ENCODE data around the gene AQP6. TPM values are rescaled to one million over a fixed set of nuclear protein-coding genes. Genes with fewer than 3 reads are reported as not detected.

Gene AQP6
- total RNA-seq, 1 experiment from 2014 or later: 0.31 TPM

GRCh38 chr12:49976557-49976956, 3.8 kb downstream of the AQP6 start:
- DNase-seq (ENCODE audit: low read depth, low spot score) (no peak), ATAC-seq (no peak)
- H3K9me3 ChIP-seq (ENCODE audit: control insufficient read depth, insufficient read depth, low read depth, low read length): no peaks in the 10 kb centered on the region
- in situ Hi-C loops (cut with HindIII; ENCODE audit: low pct_unique_long_range_greater_than_20kb, low sequenced_read_pairs): no loop called here
- no peak overlapping the region for H3K4me3 ChIP-seq (ENCODE audit: low read depth in 2 of 2, low read length in 2 of 2)
- BruUV-seq (replicated peaks): no TSS peak
- ChIA-PET CTCF (no interaction called here), POLR2A (no interaction called here)
- H3K27ac ChIP-seq (ENCODE audit: low read length): no peak overlapping the region
- H3K27me3 ChIP-seq (ENCODE audit: control insufficient read depth, insufficient read depth, low read length): no peaks in the 10 kb centered on the region
- no peaks in the 10 kb centered on the region for H3K36me3 ChIP-seq (ENCODE audit: control insufficient read depth, insufficient read depth, low read length)
- peaks cover 12% of the 10 kb centered on the region; the same call in 1 of the 2 replicates for H3K4me1 ChIP-seq (ENCODE audit: control insufficient read depth, insufficient read depth, low read length)
- TF ChIP-seq SIN3A (IDR thresholded peaks at IDR 0.05; ENCODE audit: borderline replicate concordance, insufficient read depth, low read depth, low read length) (no peak), POLR2AphosphoS5 (IDR thresholded peaks at IDR 0.05; ENCODE audit: low read depth, low read length) (no peak), TCF7L2 (IDR thresholded peaks at IDR 0.05; ENCODE audit: low read depth, low read length) (no peak)
- TF ChIP-seq, protein P1, sequence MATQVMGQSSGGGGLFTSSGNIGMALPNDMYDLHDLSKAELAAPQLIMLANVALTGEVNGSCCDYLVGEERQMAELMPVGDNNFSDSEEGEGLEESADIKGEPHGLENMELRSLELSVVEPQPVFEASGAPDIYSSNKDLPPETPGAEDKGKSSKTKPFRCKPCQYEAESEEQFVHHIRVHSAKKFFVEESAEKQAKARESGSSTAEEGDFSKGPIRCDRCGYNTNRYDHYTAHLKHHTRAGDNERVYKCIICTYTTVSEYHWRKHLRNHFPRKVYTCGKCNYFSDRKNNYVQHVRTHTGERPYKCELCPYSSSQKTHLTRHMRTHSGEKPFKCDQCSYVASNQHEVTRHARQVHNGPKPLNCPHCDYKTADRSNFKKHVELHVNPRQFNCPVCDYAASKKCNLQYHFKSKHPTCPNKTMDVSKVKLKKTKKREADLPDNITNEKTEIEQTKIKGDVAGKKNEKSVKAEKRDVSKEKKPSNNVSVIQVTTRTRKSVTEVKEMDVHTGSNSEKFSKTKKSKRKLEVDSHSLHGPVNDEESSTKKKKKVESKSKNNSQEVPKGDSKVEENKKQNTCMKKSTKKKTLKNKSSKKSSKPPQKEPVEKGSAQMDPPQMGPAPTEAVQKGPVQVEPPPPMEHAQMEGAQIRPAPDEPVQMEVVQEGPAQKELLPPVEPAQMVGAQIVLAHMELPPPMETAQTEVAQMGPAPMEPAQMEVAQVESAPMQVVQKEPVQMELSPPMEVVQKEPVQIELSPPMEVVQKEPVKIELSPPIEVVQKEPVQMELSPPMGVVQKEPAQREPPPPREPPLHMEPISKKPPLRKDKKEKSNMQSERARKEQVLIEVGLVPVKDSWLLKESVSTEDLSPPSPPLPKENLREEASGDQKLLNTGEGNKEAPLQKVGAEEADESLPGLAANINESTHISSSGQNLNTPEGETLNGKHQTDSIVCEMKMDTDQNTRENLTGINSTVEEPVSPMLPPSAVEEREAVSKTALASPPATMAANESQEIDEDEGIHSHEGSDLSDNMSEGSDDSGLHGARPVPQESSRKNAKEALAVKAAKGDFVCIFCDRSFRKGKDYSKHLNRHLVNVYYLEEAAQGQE (IDR thresholded peaks at IDR 0.05; ENCODE audit: insufficient read depth in 1 of 2, low read depth in 2 of 2, low read length in 1 of 2): no peak
- intact Hi-C loops (cut with micrococcal nuclease; ENCODE audit: unreplicated experiment): no loop called here

DNA sequence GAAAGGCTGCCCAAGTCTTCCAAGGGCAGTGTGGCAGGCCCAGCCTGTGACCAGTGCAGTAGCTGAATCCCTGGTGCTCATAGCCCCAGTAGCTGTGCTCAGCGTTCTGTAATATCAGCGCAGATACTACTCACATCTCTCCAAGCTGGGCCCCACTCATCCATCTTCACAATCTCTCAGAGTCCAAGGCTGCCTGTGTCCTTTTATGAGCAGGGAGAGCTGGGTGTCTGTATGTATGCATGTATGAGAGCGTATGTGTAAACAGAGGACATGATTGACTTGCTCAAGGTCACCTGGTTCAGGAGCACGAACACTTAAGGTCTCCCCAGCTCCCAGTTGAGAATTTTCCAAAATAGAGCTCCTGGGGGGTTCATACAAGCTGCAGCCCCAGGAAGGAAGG, 5.4 kb downstream of the AQP6 start:
- no peak for DNase-seq (ENCODE audit: low read depth, low spot score)
- H3K27ac ChIP-seq (ENCODE audit: low read length): no peak overlapping the region
- in situ Hi-C loops (cut with HindIII; ENCODE audit: low pct_unique_long_range_greater_than_20kb, low sequenced_read_pairs) (no loop called here), intact Hi-C loops (cut with micrococcal nuclease; ENCODE audit: unreplicated experiment) (no loop called here)
- H3K36me3 ChIP-seq (ENCODE audit: control insufficient read depth, insufficient read depth, low read length): no peaks in the 10 kb centered on the region
- ATAC-seq: no peak
- ChIA-PET POLR2A (no interaction called here), CTCF (no interaction called here)
- H3K9me3 ChIP-seq (ENCODE audit: control insufficient read depth, insufficient read depth, low read depth, low read length): no peaks in the 10 kb centered on the region
- no peak overlapping the region for H3K4me3 ChIP-seq (ENCODE audit: low read depth in 2 of 2, low read length in 2 of 2)
- TF ChIP-seq, protein P2, sequence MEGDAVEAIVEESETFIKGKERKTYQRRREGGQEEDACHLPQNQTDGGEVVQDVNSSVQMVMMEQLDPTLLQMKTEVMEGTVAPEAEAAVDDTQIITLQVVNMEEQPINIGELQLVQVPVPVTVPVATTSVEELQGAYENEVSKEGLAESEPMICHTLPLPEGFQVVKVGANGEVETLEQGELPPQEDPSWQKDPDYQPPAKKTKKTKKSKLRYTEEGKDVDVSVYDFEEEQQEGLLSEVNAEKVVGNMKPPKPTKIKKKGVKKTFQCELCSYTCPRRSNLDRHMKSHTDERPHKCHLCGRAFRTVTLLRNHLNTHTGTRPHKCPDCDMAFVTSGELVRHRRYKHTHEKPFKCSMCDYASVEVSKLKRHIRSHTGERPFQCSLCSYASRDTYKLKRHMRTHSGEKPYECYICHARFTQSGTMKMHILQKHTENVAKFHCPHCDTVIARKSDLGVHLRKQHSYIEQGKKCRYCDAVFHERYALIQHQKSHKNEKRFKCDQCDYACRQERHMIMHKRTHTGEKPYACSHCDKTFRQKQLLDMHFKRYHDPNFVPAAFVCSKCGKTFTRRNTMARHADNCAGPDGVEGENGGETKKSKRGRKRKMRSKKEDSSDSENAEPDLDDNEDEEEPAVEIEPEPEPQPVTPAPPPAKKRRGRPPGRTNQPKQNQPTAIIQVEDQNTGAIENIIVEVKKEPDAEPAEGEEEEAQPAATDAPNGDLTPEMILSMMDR (IDR thresholded peaks at IDR 0.05): no peak
- no peak for TF ChIP-seq TCF7L2 (IDR thresholded peaks at IDR 0.05; ENCODE audit: low read depth, low read length)
- no peak for TF ChIP-seq POLR2AphosphoS5 (IDR thresholded peaks at IDR 0.05; ENCODE audit: low read depth, low read length)
- TF ChIP-seq, protein P1 (IDR thresholded peaks at IDR 0.05; ENCODE audit: insufficient read depth in 1 of 2, low read depth in 2 of 2, low read length in 1 of 2): no peak
- no peak for TF ChIP-seq SIN3A (IDR thresholded peaks at IDR 0.05; ENCODE audit: borderline replicate concordance, insufficient read depth, low read depth, low read length)
- H3K4me1 ChIP-seq (ENCODE audit: control insufficient read depth, insufficient read depth, low read length): peaks cover 4% of the 10 kb centered on the region; the same call in 1 of the 2 replicates
- BruUV-seq (replicated peaks): no TSS peak
- H3K27me3 ChIP-seq (ENCODE audit: control insufficient read depth, insufficient read depth, low read length): no peaks in the 10 kb centered on the region

Data from Panc1 (cell line).